ENCODE results near the gene GAB2. TPM values are rescaled to one million over a fixed set of nuclear protein-coding genes. Genes with fewer than 3 reads are reported as not detected.
"Not testable (repeated sequence)": the region's sequence is repeated elsewhere in the genome, so short reads cannot be mapped to it uniquely, and the experiment has no call there.

The GAB2 gene
- total and polyA plus RNA-seq, 2 of the 4 experiments (the other 2 are of a cell fraction): 3.3 to 5.9 TPM

- no peaks in the 10 kb centered on the region for H3K4me1 ChIP-seq (ENCODE audit: control insufficient read depth, insufficient read depth, low read length)
- dilution Hi-C loops (cut with HindIII; ENCODE audit: low sequenced_read_pairs, unreplicated experiment) (no loop called here), in situ Hi-C loops (cut with MboI; ENCODE audit: low sequenced_read_pairs) (no loop called here), intact Hi-C loops (cut with micrococcal nuclease) (no loop called here)
- DNase-seq (no peak), ATAC-seq (ENCODE audit: low read depth) (no peak)
- no peak overlapping the region for H3K56ac ChIP-seq (ENCODE audit: extremely low read depth, insufficient read depth, low read length)
- H3K79me1 ChIP-seq (ENCODE audit: low read depth in 1 of 2, low read length in 2 of 2): no peaks in the 10 kb centered on the region
- H3K4me3 ChIP-seq (ENCODE audit: insufficient read depth, low read depth, low read length): no peak overlapping the region
- H3K36me3 ChIP-seq (ENCODE audit: control insufficient read depth, insufficient read depth, low read length): peaks cover 5% of the 10 kb centered on the region
- no peak overlapping the region for H3K14ac ChIP-seq (replicated peaks; ENCODE audit: low read depth, low read length)
- H2AK5ac ChIP-seq (ENCODE audit: low read depth, low read length): no peak overlapping the region
- no peak overlapping the region for H3K18ac ChIP-seq (ENCODE audit: low read depth, low read length)
- peaks cover 6% of the 10 kb centered on the region; the same call in 1 of the 2 replicates for H3K9me1 ChIP-seq (ENCODE audit: insufficient read depth, low read length)
- H2AFZ ChIP-seq (replicated peaks; ENCODE audit: low read length, poor library complexity): no peak overlapping the region
- no peak overlapping the region for H3K27ac ChIP-seq (ENCODE audit: insufficient read depth, low read length)
- H4K5ac ChIP-seq (ENCODE audit: low read depth, low read length): no peak overlapping the region
- peaks cover 7% of the 10 kb centered on the region; the same call in 1 of the 2 replicates for H3K9me3 ChIP-seq (ENCODE audit: control insufficient read depth, insufficient read depth, low read length)
- H2BK20ac ChIP-seq (ENCODE audit: low read depth, low read length): no peak overlapping the region
- no peak overlapping the region for H3K9ac ChIP-seq (ENCODE audit: low read depth, low read length)
- TF ChIP-seq RAD21 (IDR thresholded peaks at IDR 0.05; ENCODE audit: low read length) (no peak), FOS (IDR thresholded peaks at IDR 0.05; ENCODE audit: low read depth, low read length) (no peak), BHLHE40 (IDR thresholded peaks at IDR 0.05; ENCODE audit: low read depth, low read length) (no peak), RCOR1 (IDR thresholded peaks at IDR 0.05; ENCODE audit: insufficient replicate concordance, low read length) (no peak)
- CTCF ChIA-PET: no interaction called here
- no peak overlapping the region for H2BK120ac ChIP-seq (ENCODE audit: low read depth, low read length)
- no CpG with 5 or more reads among the region's 3 CpGs for WGBS, 2 experiments (ENCODE audit: extremely low coverage in 2 of 2, insufficient read length in 1 of 2)
- H3K4me2 ChIP-seq (ENCODE audit: low read depth, low read length): no peak overlapping the region
- no peak overlapping the region for H2BK15ac ChIP-seq (ENCODE audit: low read depth, low read length)
- H4K91ac ChIP-seq (ENCODE audit: insufficient read depth, low read depth, low read length): no peak overlapping the region
- no peaks in the 10 kb centered on the region for H4K20me1 ChIP-seq (ENCODE audit: insufficient read depth, low read length)
- H3K23ac ChIP-seq (ENCODE audit: low read depth, low read length): no peak overlapping the region
- no peaks in the 10 kb centered on the region for H3K27me3 ChIP-seq (ENCODE audit: control insufficient read depth, insufficient read depth, low read length)
- H4K8ac ChIP-seq (ENCODE audit: low read depth in 2 of 2, low read length in 2 of 2): no peak overlapping the region
- POLR2A ChIA-PET (ENCODE audit: unreplicated experiment): no interaction called here
- no TSS peak for BruUV-seq (replicated peaks)
- H2BK5ac ChIP-seq (ENCODE audit: low read depth, low read length, poor library complexity, severe bottlenecking): no peak overlapping the region
- H2AK9ac ChIP-seq (replicated peaks; ENCODE audit: low read depth, low read length, poor library complexity): no peak overlapping the region
- H3K4ac ChIP-seq (ENCODE audit: low read depth, low read length): no peak overlapping the region
These were observed 142.9 kb downstream of the GAB2 start for GRCh38 chr11:78274739-78275138.

DNA sequence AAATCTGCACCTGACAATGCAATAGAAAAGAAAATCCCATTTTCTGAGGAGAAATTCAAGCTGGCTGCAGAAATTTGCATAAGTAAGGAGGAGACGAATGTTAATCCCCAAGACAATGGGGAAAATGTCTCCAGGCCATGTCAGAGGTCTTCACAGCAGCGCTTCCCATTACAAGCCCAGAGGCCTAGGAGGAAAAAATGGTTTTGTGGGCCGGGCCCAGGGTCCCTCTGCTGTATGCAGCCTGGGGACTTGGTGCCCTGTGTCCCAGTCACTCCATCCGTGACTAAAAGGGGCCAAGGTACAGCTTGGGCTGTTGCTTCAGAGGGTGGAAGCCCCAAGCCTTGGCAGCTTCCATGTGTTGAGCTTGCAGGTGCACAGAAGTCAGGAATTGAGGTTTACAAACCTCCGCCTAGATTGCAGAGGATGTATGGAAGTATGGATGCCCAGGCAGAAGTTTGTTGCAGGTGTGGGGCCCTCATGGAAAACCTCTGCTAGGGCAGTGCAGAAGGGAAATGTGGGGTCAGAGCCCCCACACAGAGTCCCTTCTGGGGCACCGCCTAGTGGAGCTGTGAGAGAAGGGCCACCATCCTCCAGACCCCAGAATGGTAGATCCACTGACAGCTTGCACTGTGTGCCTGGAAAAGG lies 144.9 kb downstream of the GAB2 start:
- intact Hi-C loops (cut with micrococcal nuclease); in situ Hi-C loops (cut with MboI; ENCODE audit: low sequenced_read_pairs); H3K4me2 ChIP-seq (ENCODE audit: low read depth, low read length); CTCF ChIA-PET; POLR2A ChIA-PET (ENCODE audit: unreplicated experiment); H3K9me1 ChIP-seq (ENCODE audit: insufficient read depth, low read length); H3K27ac ChIP-seq (ENCODE audit: insufficient read depth, low read length); H3K18ac ChIP-seq (ENCODE audit: low read depth, low read length); H3K36me3 ChIP-seq (ENCODE audit: control insufficient read depth, insufficient read depth, low read length); BruUV-seq (replicated peaks); DNase-seq; H3K9ac ChIP-seq (ENCODE audit: low read depth, low read length); H4K5ac ChIP-seq (ENCODE audit: low read depth, low read length); H3K27me3 ChIP-seq (ENCODE audit: control insufficient read depth, insufficient read depth, low read length); H2AFZ ChIP-seq (replicated peaks; ENCODE audit: low read length, poor library complexity); H2BK120ac ChIP-seq (ENCODE audit: low read depth, low read length); H3K9me3 ChIP-seq (ENCODE audit: control insufficient read depth, insufficient read depth, low read length); H3K14ac ChIP-seq (replicated peaks; ENCODE audit: low read depth, low read length); H2AK5ac ChIP-seq (ENCODE audit: low read depth, low read length); ATAC-seq (ENCODE audit: low read depth); H2BK20ac ChIP-seq (ENCODE audit: low read depth, low read length); H3K4me3 ChIP-seq (ENCODE audit: insufficient read depth, low read depth, low read length); H2AK9ac ChIP-seq (replicated peaks; ENCODE audit: low read depth, low read length, poor library complexity); H4K20me1 ChIP-seq (ENCODE audit: insufficient read depth, low read length); H3K79me1 ChIP-seq (ENCODE audit: low read depth in 1 of 2, low read length in 2 of 2); H3K23ac ChIP-seq (ENCODE audit: low read depth, low read length); H4K91ac ChIP-seq (ENCODE audit: insufficient read depth, low read depth, low read length); H2BK15ac ChIP-seq (ENCODE audit: low read depth, low read length); H3K56ac ChIP-seq (ENCODE audit: extremely low read depth, insufficient read depth, low read length); H3K4ac ChIP-seq (ENCODE audit: low read depth, low read length); H4K8ac ChIP-seq (ENCODE audit: low read depth in 2 of 2, low read length in 2 of 2); H3K4me1 ChIP-seq (ENCODE audit: control insufficient read depth, insufficient read depth, low read length); H2BK5ac ChIP-seq (ENCODE audit: low read depth, low read length, poor library complexity, severe bottlenecking); dilution Hi-C loops (cut with HindIII; ENCODE audit: low sequenced_read_pairs, unreplicated experiment): not testable (repeated sequence)
- WGBS, 2 experiments (ENCODE audit: extremely low coverage in 2 of 2, insufficient read length in 1 of 2): 95% methylated on average over 3 of the region's 6 CpGs; no CpG with 5 or more reads in 1 of the 2 experiments

All from IMR-90 (cell line).